ENCODE measurements around the gene RDH14.

Gene RDH14

GRCh38 chr2:18560797-18561085 lies 288 bp upstream of the RDH14 start:
- DNase-seq, result no peak

GRCh38 chr2:18559531-18560030 lies 872 bp downstream of the RDH14 start:
- no peak for DNase-seq

GRCh38 chr2:18558458-18558857 lies 2.0 kb downstream of the RDH14 start:
- DNase-seq, result no peak

- no peak for DNase-seq
These were observed 3.3 kb downstream of the RDH14 start for GRCh38 chr2:18557121-18557520.

GRCh38 chr2:18552351-18553077 lies 7.9 kb downstream of the RDH14 start:
- no peak for DNase-seq

GRCh38 chr2:18551623-18552022 lies 8.8 kb downstream of the RDH14 start:
- DNase-seq, result no peak

GRCh38 chr2:18551169-18551568 lies 9.3 kb downstream of the RDH14 start:
- DNase-seq, result no peak

GRCh38 chr2:18550433-18550832 lies 10.0 kb downstream of the RDH14 start:
- DNase-seq, result no peak

GRCh38 chr2:18549083-18549482 lies 11.4 kb downstream of the RDH14 start:
- DNase-seq, result no peak

GRCh38 chr2:18548621-18549020 lies 11.8 kb downstream of the RDH14 start:
- DNase-seq, result no peak

GRCh38 chr2:18546567-18546966 lies 13.9 kb downstream of the RDH14 start:
- DNase-seq, result no peak

- DNase-seq, result no peak
These were observed 15.1 kb downstream of the RDH14 start for GRCh38 chr2:18545384-18545783.

- DNase-seq, result no peak
These were observed 16.3 kb downstream of the RDH14 start for GRCh38 chr2:18544171-18544570.

- no peak for DNase-seq
These were observed 19.6 kb downstream of the RDH14 start for GRCh38 chr2:18540872-18541271.

- no peak for DNase-seq
These were observed 23.8 kb downstream of the RDH14 start for GRCh38 chr2:18536697-18537096.

- DNase-seq, result no peak
These were observed 24.4 kb downstream of the RDH14 start for GRCh38 chr2:18536100-18536499.

GRCh38 chr2:18531194-18531593 lies 29.3 kb downstream of the RDH14 start:
- no peak for DNase-seq

- DNase-seq, result no peak
These were observed 32.6 kb downstream of the RDH14 start for GRCh38 chr2:18527822-18528221.

GRCh38 chr2:18527326-18527725 lies 33.1 kb downstream of the RDH14 start:
- no peak for DNase-seq

GRCh38 chr2:18526429-18526828 lies 34.0 kb downstream of the RDH14 start:
- DNase-seq, result no peak

GRCh38 chr2:18525852-18526251 lies 34.6 kb downstream of the RDH14 start:
- no peak for DNase-seq

- DNase-seq, result no peak
These were observed 35.2 kb downstream of the RDH14 start for GRCh38 chr2:18525236-18525635.

GRCh38 chr2:18522484-18523146 lies 37.8 kb downstream of the RDH14 start:
- DNase-seq, result no peak

Measured in activated CD4-positive, alpha-beta T cell treated with anti-CD3 and anti-CD28 coated beads, Interleukin-2, amount 50 U/mL, for 4 hours (primary cell).